Measurements from ENCODE around the gene SORCS2.

The SORCS2 gene

DNA sequence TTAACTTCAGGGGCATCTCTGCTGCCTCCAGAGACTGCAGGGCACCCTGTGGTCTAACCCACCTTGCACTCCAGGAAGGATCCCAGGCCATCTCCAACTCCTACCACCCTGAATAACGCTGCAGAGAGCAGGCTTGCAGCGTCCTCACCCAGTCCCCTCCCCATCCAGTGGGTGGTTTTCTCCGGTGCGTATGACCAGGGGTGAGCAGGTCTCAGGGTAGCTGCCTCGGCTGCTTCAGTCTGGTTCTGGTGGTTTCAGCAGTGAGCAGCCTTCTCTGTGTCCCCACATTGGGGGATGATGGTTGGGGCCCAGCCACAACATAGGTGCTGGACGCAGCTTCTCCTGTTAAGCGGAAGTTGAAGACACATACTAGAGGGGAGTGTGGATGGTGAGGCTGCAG, 38.6 kb upstream of the SORCS2 start:
- Histone ChIP-seq H3K27me3 (replicated peaks; ENCODE audit: control insufficient read depth, insufficient read depth, low read length) (peaks cover 2% of the 10 kb centered on the region), H3K36me3 (ENCODE audit: control insufficient read depth, insufficient read depth, low read length) (no peaks in the 10 kb centered on the region), H3K4me3 (replicated peaks; ENCODE audit: low read depth, low read length) (no peak overlapping the region)
- no peak for TF ChIP-seq CTCF (IDR thresholded peaks at IDR 0.05; ENCODE audit: insufficient read depth, low read length, poor library complexity, severe bottlenecking)
- DNase-seq (ENCODE audit: extremely low read depth, insufficient read length): no peak

DNA sequence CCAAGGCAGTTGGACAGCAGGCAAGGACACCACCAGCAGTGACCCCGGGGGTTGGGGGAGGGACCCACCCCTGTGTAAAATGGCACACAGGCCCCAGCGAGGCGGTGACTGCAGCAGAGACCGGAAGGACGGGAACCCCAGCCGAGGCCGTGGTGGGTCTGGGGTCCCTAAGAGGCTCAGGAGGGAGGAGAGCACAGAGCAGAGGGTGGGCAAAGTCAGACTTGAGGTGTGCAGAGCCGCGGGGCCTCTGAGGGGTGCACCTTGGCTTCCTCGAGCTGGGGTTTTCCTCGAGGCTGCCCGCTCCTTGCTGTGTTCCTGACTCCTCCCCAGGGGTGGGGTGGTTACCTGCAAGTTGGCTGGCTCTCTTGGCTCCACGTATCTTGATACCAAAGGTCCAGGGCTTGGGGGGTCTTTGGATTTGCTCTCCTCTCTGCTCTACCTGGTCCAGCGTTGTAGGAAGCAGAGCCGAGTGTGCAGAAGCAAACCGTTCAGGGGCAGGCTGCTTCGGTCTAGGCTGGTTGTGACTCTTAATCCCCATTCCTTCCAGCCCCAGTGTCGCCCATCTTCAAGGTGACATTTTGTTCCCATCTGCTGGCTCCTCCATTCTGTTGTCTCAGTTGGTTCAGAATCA, 37.9 kb upstream of the SORCS2 start:
- H3K4me3 ChIP-seq (replicated peaks; ENCODE audit: low read depth, low read length): no peak overlapping the region
- TF ChIP-seq CTCF (IDR thresholded peaks at IDR 0.05; ENCODE audit: insufficient read depth, low read length, poor library complexity, severe bottlenecking): no peak
- DNase-seq (ENCODE audit: extremely low read depth, insufficient read length): no peak
- peaks cover 2% of the 10 kb centered on the region for H3K27me3 ChIP-seq (replicated peaks; ENCODE audit: control insufficient read depth, insufficient read depth, low read length)
- no peaks in the 10 kb centered on the region for H3K36me3 ChIP-seq (ENCODE audit: control insufficient read depth, insufficient read depth, low read length)

DNA sequence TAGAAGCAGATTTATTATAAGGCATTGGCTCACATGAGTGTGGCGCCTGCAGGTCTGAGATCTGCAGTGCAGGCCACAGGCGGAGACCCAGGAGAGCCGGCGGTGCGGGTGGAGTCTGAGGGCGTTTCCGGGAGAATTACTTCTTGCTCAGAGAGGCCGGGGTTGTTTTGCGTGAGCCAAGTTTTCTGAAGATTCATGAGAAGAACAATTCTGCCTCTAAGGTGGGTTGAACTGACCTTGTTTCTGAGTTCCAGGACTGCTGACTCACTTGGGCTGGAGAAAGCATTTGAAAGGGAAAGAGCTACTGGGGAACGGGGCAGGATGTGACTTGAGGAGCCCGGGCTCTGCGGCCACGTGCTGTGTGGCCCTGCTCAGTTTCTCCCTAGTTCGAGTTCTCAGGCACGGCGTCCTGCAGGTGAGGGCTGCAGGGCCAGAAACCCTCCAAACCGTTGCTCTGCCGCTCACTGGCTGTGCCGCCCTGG, 36.7 kb upstream of the SORCS2 start:
- Histone ChIP-seq H3K4me3 (replicated peaks; ENCODE audit: low read depth, low read length) (no peak overlapping the region), H3K36me3 (ENCODE audit: control insufficient read depth, insufficient read depth, low read length) (no peaks in the 10 kb centered on the region), H3K27me3 (replicated peaks; ENCODE audit: control insufficient read depth, insufficient read depth, low read length) (peaks cover 2% of the 10 kb centered on the region)
- DNase-seq (ENCODE audit: extremely low read depth, insufficient read length): no peak
- TF ChIP-seq CTCF (IDR thresholded peaks at IDR 0.05; ENCODE audit: insufficient read depth, low read length, poor library complexity, severe bottlenecking): no peak

GRCh38 chr4:7156328-7156727, 36.0 kb upstream of the SORCS2 start:
- TF ChIP-seq CTCF (IDR thresholded peaks at IDR 0.05; ENCODE audit: insufficient read depth, low read length, poor library complexity, severe bottlenecking): no peak
- Histone ChIP-seq H3K36me3 (ENCODE audit: control insufficient read depth, insufficient read depth, low read length) (no peaks in the 10 kb centered on the region), H3K27me3 (replicated peaks; ENCODE audit: control insufficient read depth, insufficient read depth, low read length) (peaks cover 2% of the 10 kb centered on the region), H3K4me3 (replicated peaks; ENCODE audit: low read depth, low read length) (no peak overlapping the region)
- DNase-seq (ENCODE audit: extremely low read depth, insufficient read length): no peak

- peak; percentile 23 for TF ChIP-seq CTCF (IDR thresholded peaks at IDR 0.05; ENCODE audit: insufficient read depth, low read length, poor library complexity, severe bottlenecking)
- no peak for DNase-seq (ENCODE audit: extremely low read depth, insufficient read length)
- Histone ChIP-seq H3K4me3 (replicated peaks; ENCODE audit: low read depth, low read length) (no peak overlapping the region), H3K27me3 (replicated peaks; ENCODE audit: control insufficient read depth, insufficient read depth, low read length) (peaks cover 2% of the 10 kb centered on the region), H3K36me3 (ENCODE audit: control insufficient read depth, insufficient read depth, low read length) (no peaks in the 10 kb centered on the region)
Measured at GRCh38 chr4:7156761-7157488, 35.4 kb upstream of the SORCS2 start.

Data from GM06990 (cell line).